CD14-positive monocyte (primary cell): Measurements from ENCODE around the gene TM6SF1. TPM values are rescaled to one million over a fixed set of nuclear protein-coding genes. Genes with fewer than 3 reads are reported as not detected.

Source experiments
- DNase-seq, 3 donors: peaks; one replicate each; pipeline ENCODE4 v3.0.0-alpha.2; 2011 to 2022
- H2AFZ ChIP-seq: 2 replicates; pipeline ENCODE4 v1.6.0; 2012; ENCODE audit warnings: mild to moderate bottlenecking, low read depth, low read length, inconsistent platforms; ENCODE audit not compliant: insufficient read depth, poor library complexity, severe bottlenecking
- H3K27ac ChIP-seq, 2 donors: 1 replicate in 1 of 2; 2 replicates in 1 of 2; pipeline ENCODE4 v1.5.1; 2012 to 2013; ENCODE audit warnings: low read length in 2 of 2, control low read depth in 1 of 2, inconsistent platforms in 1 of 2, low read depth in 1 of 2, mild to moderate bottlenecking in 1 of 2
- H3K27me3 ChIP-seq, 2 donors: one replicate each; pipeline versions ENCODE4 v1.6.0 to v1.6.1; 2011 to 2013; ENCODE audit warnings: low read length in 2 of 2; ENCODE audit not compliant: control insufficient read depth in 2 of 2, insufficient read depth in 2 of 2
- H3K36me3 ChIP-seq, 2 donors: replicated peaks in 1 of 2; 1 replicate in 1 of 2; 2 replicates in 1 of 2; pipeline versions ENCODE4 v1.5.1 to v1.6.1; 2012 to 2013; ENCODE audit warnings: low read length in 2 of 2, control low read depth in 1 of 2, inconsistent platforms in 1 of 2, mild to moderate bottlenecking in 1 of 2; ENCODE audit not compliant: insufficient read depth in 2 of 2, control insufficient read depth in 1 of 2
- H3K4me1 ChIP-seq, 2 donors: 1 replicate in 1 of 2; 2 replicates in 1 of 2; pipeline versions ENCODE4 v1.5.1 to v1.6.1; 2012 to 2013; ENCODE audit warnings: low read length in 2 of 2, control low read depth in 1 of 2, inconsistent platforms in 1 of 2, mild to moderate bottlenecking in 1 of 2, moderate library complexity in 1 of 2; ENCODE audit not compliant: insufficient read depth in 2 of 2, control insufficient read depth in 1 of 2
- H3K4me2 ChIP-seq: replicated peaks from 2 replicates; pipeline ENCODE3; 2012; ENCODE audit warnings: low read length, moderate library complexity, mild to moderate bottlenecking; ENCODE audit not compliant: poor library complexity, severe bottlenecking; ENCODE audit errors: extremely low read depth
- H3K4me3 ChIP-seq, 3 experiments: fragments of 200-600 bp in 1 of 3; sonication (generic) in 1 of 3; replicated peaks in 1 of 3; 1 replicate in 2 of 3; 2 replicates in 1 of 3; pipeline ENCODE4 v1.5.1; 2011 to 2013; ENCODE audit warnings: low read length in 3 of 3, mild to moderate bottlenecking in 3 of 3, control low read depth in 2 of 3, low read depth in 2 of 3, inconsistent platforms in 1 of 3, moderate library complexity in 1 of 3
- H3K79me2 ChIP-seq: 2 replicates; pipeline ENCODE4 v1.6.0; 2012; ENCODE audit warnings: mild to moderate bottlenecking, control low read depth, inconsistent platforms, low read length, moderate library complexity; ENCODE audit not compliant: insufficient read depth
- H3K9ac ChIP-seq: 2 replicates; pipeline ENCODE4 v1.6.0; 2017; ENCODE audit warnings: low read length, mild to moderate bottlenecking; ENCODE audit not compliant: insufficient read depth, poor library complexity, severe bottlenecking
- H3K9me3 ChIP-seq, 2 donors: replicated peaks in 1 of 2; 1 replicate in 1 of 2; 2 replicates in 1 of 2; pipeline versions ENCODE4 v1.5.1 to v1.6.1; 2012 to 2013; ENCODE audit warnings: low read length in 2 of 2, control low read depth in 1 of 2; ENCODE audit not compliant: control insufficient read depth in 1 of 2, insufficient read depth in 1 of 2
- H4K20me1 ChIP-seq: 2 replicates; pipeline ENCODE4 v1.6.0; 2012; ENCODE audit warnings: mild to moderate bottlenecking, low read length, control low read depth, moderate library complexity; ENCODE audit not compliant: insufficient read depth
- H3K27ac Mint-ChIP-seq, 7 donors: one replicate each; pipeline ENCODE4 v1.8.0; 2020; ENCODE audit warnings: mild to moderate bottlenecking in 7 of 7, mixed read lengths in 7 of 7, moderate library complexity in 6 of 7, inconsistent platforms in 2 of 7
- H3K27me3 Mint-ChIP-seq, 3 donors: one replicate each; pipeline ENCODE4 v1.8.0; 2021 to 2022; ENCODE audit warnings: low read depth in 3 of 3, mild to moderate bottlenecking in 3 of 3, mixed read lengths in 3 of 3, moderate library complexity in 3 of 3, inconsistent platforms in 1 of 3
- H3K36me3 Mint-ChIP-seq, 2 donors: one replicate each; pipeline ENCODE4 v1.8.0; 2020; ENCODE audit warnings: mixed read lengths in 2 of 2, inconsistent platforms in 1 of 2, mild to moderate bottlenecking in 1 of 2
- H3K4me1 Mint-ChIP-seq: one replicate; pipeline ENCODE4 v1.8.0; 2020; ENCODE audit warnings: mild to moderate bottlenecking, mixed read lengths
- H3K4me3 Mint-ChIP-seq, 2 donors: one replicate each; pipeline ENCODE4 v1.8.0; 2020; ENCODE audit warnings: mild to moderate bottlenecking in 2 of 2, mixed read lengths in 2 of 2, moderate library complexity in 1 of 2
- H3K9me3 Mint-ChIP-seq, 7 donors: one replicate each; pipeline ENCODE4 v1.8.0; 2020 to 2022; ENCODE audit warnings: mixed read lengths in 7 of 7, mild to moderate bottlenecking in 6 of 7, moderate library complexity in 6 of 7, inconsistent platforms in 2 of 7
- WGBS: methylation state at CpG from one replicate; pipeline ENCODE4 v1.1.5; 2013; ENCODE audit warnings: missing lambda C conversion rate; ENCODE audit not compliant: insufficient coverage; 5-methylcytosine and 5-hydroxymethylcytosine counted together
- intact Hi-C, 2 donors: fragments of 100-400 bp; cut with micrococcal nuclease; formaldehyde crosslinking; loops; one replicate each; pipeline versions ENCODE4 v1.15.0 to v1.15.1; 2023
- polyA minus RNA-seq: library from RNA; depleted of rRNA, polyadenylated mRNA; stranded (reverse); fragments of >200 nt; gene quantifications from 2 replicates; pipeline ENCODE4 v1.2.3, GENCODE V29; 2012
- polyA plus RNA-seq, 3 donors: library from polyadenylated mRNA; depleted of rRNA in 1 of 3; unstranded in 2 of 3; stranded (reverse) in 1 of 3; fragments of 300-500 nt in 2 of 3; fragments of >200 nt in 1 of 3; fragmentation: Illumina TruSeq in 2 of 3; gene quantifications; 1 replicate in 2 of 3; 2 replicates in 1 of 3; pipeline ENCODE4 v1.2.3, GENCODE V29; 2012 to 2021
- total RNA-seq, 12 experiments: library from RNA in 1 of 12; stranded (reverse) in 1 of 12; fragments of 120-200 nt in 1 of 12; gene quantifications; one replicate each; pipeline ENCODE4 v1.2.4 and lab custom pipeline; 2013 to 2026; ENCODE audit warnings: mixed read lengths in 6 of 12, inconsistent platforms in 1 of 12
- TF ChIP-seq, protein P1 (sequence below): fragments of 200-600 bp; IDR thresholded peaks from one replicate; pipeline ENCODE4 v1.8.0; 2022; ENCODE audit warnings: antibody characterized with exemption, mild to moderate bottlenecking

The TM6SF1 gene
- total RNA-seq (2013), result 39.5 TPM
- polyA plus RNA-seq (10 to 100 TPM; 21.3 to 46.0 (median 35.4) TPM), polyA minus RNA-seq (8.0 and 9.3 TPM in 2 replicates), total RNA-seq (lab: John Stamatoyannopoulos, UW) (2.1 to 35.4 (median 22.9) reads per million in 11 experiments)

DNA sequence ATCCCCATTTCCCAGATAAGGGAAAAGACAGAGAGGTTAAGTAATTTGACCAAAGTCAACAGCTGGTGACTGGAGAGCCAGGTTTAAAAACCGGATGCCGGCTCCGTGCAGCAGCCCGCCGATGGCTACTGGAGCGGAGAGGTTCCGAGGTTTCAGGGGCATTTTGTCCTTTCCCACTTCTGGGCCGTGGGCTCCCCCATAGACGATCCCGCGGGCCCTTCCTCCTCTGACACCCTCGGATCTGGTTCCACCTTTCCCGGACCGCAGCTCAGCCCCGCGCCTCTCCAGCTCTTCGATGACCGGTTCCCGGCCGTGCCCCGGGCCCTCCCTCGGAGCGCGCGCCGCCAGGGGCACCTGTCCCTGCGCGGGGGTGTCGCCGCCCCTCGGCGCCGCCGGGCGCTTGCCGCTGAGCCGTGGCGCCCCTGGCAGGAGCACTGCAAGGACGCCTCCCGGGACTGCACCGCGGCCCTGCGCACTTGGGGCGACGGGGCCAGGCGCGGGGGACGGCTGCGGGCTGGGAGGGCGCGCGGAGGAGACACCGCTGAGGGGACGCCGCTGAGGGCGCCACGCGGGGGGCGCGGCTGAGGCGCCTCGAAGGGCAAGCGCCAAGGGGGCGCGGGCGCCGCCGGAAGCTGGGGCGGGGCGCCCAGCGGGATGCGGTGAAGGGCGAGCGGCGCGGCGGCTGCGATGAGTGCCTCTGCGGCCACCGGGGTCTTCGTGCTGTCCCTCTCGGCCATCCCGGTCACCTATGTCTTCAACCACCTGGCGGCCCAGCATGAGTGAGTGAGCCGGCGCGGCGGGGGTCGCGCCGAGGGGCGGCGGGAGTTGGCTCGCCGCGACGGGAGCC is at the start of gene TM6SF1:
Gene TM6SF1 (plus strand): TSS at position 652 of the 847 bp plus-strand sequence. CDS start 36 bp downstream, at position 688.
- 1% methylated on average over 97 of the region's 97 CpGs for WGBS
- H2AFZ ChIP-seq, result peak within 1 kb of the TSS; percentile 93
- H3K4me2 ChIP-seq, result peak within 1 kb of the TSS; percentile 88
- H3K36me3 ChIP-seq, result peaks cover 0 to 5% of the 10 kb centered on the region in 2 donors
- Mint-ChIP-seq H3K4me1 (peaks cover 39% of the 10 kb centered on the region), H3K4me3 (peak within 1 kb of the TSS; percentile 95 to 99), H3K27me3 (peaks cover 8 to 25% (median 9%) of the 10 kb centered on the region in 3 donors), H3K27ac (peak within 1 kb of the TSS; percentile 95 to 97 (median 96)), H3K9me3 (peaks cover 0 to 10% (median 3%) of the 10 kb centered on the region in 7 donors), H3K36me3 (peaks cover 16 to 23% of the 10 kb centered on the region in 2 donors)
- H3K27ac ChIP-seq, result peak within 1 kb of the TSS; percentile 66 to 96
- no peaks in the 10 kb centered on the region for H3K9me3 ChIP-seq
- H3K79me2 ChIP-seq, result peaks cover 37% of the 10 kb centered on the region
- peak within 1 kb of the TSS; percentile 62 to 95 (median 66) for H3K4me3 ChIP-seq
- intact Hi-C loops, result loop anchor here in 1 of 2 donors (5.0 kb wide), 1 partner anchor 40 kb away; the partner anchor contains the start of gene BTBD1
- H3K4me1 ChIP-seq, result peaks cover 27 to 36% of the 10 kb centered on the region in 2 donors
- peaks cover 35% of the 10 kb centered on the region for H4K20me1 ChIP-seq
- H3K9ac ChIP-seq, result peak within 1 kb of the TSS; percentile 79
- peaks cover 0 to 4% of the 10 kb centered on the region in 2 donors for H3K27me3 ChIP-seq
- TF ChIP-seq, protein P1, sequence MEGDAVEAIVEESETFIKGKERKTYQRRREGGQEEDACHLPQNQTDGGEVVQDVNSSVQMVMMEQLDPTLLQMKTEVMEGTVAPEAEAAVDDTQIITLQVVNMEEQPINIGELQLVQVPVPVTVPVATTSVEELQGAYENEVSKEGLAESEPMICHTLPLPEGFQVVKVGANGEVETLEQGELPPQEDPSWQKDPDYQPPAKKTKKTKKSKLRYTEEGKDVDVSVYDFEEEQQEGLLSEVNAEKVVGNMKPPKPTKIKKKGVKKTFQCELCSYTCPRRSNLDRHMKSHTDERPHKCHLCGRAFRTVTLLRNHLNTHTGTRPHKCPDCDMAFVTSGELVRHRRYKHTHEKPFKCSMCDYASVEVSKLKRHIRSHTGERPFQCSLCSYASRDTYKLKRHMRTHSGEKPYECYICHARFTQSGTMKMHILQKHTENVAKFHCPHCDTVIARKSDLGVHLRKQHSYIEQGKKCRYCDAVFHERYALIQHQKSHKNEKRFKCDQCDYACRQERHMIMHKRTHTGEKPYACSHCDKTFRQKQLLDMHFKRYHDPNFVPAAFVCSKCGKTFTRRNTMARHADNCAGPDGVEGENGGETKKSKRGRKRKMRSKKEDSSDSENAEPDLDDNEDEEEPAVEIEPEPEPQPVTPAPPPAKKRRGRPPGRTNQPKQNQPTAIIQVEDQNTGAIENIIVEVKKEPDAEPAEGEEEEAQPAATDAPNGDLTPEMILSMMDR, result no peak
- DNase-seq, result peak in 1 of 3 donors; percentile 25

DNA sequence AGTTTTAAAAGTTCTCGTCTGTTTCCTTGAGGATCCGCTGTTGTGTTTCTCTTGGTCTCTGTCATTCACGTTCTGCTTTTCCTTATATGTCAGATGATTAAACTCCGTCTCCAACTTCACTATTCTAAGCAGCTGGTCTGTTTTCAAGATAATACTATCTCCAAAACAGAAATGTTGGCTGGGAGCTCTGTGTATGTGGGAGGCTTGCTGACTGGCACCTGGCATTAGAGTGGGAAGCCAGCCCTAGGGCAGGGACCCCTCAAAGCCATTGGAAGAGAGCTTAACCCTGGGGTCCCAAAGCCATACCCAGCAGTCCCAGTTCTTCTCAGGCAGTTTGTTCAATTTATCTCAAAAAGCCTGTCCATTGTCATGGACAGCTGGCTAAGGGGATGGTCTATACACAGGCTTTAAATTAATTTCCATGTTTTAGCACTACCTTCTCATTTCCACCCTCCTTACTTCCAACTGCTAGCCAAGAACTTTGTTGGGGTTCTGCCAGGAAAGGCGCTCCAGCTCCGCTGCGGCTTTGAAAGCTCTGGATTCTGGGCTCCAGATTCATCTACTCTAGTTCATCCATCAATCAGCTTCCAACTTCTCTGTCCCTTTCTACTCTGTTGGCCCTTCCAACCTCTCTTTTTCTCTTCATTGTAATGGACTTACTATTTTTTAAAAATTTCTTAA is 49.6 kb upstream of the TM6SF1 start:
- Mint-ChIP-seq H3K27ac (peak overlapping the region in 2 of 7 donors; percentile 2 to 9), H3K36me3 (peaks cover 20 to 39% of the 10 kb centered on the region in 2 donors), H3K27me3 (no peaks in the 10 kb centered on the region), H3K4me1 (no peaks in the 10 kb centered on the region), H3K9me3 (no peaks in the 10 kb centered on the region), H3K4me3 (no peak overlapping the region)
- Histone ChIP-seq H3K79me2 (peaks cover 86% of the 10 kb centered on the region), H3K27ac (no peak overlapping the region), H2AFZ (no peak overlapping the region), H3K4me2 (no peak overlapping the region), H3K36me3 (peaks cover 30 to 78% of the 10 kb centered on the region in 2 donors), H3K9ac (no peak overlapping the region), H3K9me3 (no peaks in the 10 kb centered on the region), H3K27me3 (no peaks in the 10 kb centered on the region), H4K20me1 (peaks cover 100% of the 10 kb centered on the region), H3K4me3 (no peak overlapping the region), H3K4me1 (peaks cover 7 to 8% of the 10 kb centered on the region in 2 donors)
- no peak for DNase-seq
- TF ChIP-seq, protein P1, result no peak
- intact Hi-C loops, result no loop called here
- 100% methylated on average over 3 of the region's 7 CpGs for WGBS
